Lower leg skin (tissue), 4 donors: ENCODE data around the gene NFIL3. TPM values are rescaled to one million over a fixed set of nuclear protein-coding genes. Genes with fewer than 3 reads are reported as not detected.
"Not testable (repeated sequence)": the region's sequence is repeated elsewhere in the genome, so short reads cannot be mapped to it uniquely, and the experiment has no call there.

ENCODE experiments used
- DNase-seq, 2 donors: peaks; one replicate each; pipeline ENCODE4 v3.0.0-alpha.2; 2019; ENCODE audit warnings: low spot score in 2 of 2
- H3K4me3 ChIP-seq: fragments of 200-600 bp; sonication (generic); 2 replicates; pipeline ENCODE4 v1.5.1; 2017; ENCODE audit warnings: mild to moderate bottlenecking, low read depth; ENCODE audit not compliant: poor library complexity, severe bottlenecking
- POLR2A ChIP-seq, 2 donors: fragments of 450-650 bp; IDR thresholded peaks; one replicate each; pipeline ENCODE4 v1.6.1; 2016 to 2017; ENCODE audit warnings: antibody characterized with exemption in 2 of 2, mild to moderate bottlenecking in 1 of 2, moderate library complexity in 1 of 2
- WGBS, 2 donors: methylation state at CpG; one replicate each; pipeline ENCODE4 v1.1.5; 2018; 5-methylcytosine and 5-hydroxymethylcytosine counted together
- intact Hi-C: fragments of 100-400 bp; cut with DNase I; formaldehyde crosslinking; loops from one replicate; pipeline ENCODE4 v1.15.0; 2023; ENCODE audit warnings: low total_unique reads
- total RNA-seq, 4 donors: library from RNA; depleted of rRNA; stranded (reverse); fragments of >200 nt; gene quantifications; one replicate each; pipeline ENCODE4 v1.1.0, GENCODE V29; 2016
- TF ChIP-seq, protein P1 (sequence below), 3 donors: fragments of 450-650 bp; IDR thresholded peaks; one replicate each; pipeline ENCODE4 v1.5.1; 2016; ENCODE audit warnings: antibody characterized with exemption in 3 of 3, mild to moderate bottlenecking in 3 of 3, moderate library complexity in 2 of 3

NFIL3 gene
- total RNA-seq, 4 donors from 2014 or later: 23.5 to 42.5 (median 37.6) TPM

DNA sequence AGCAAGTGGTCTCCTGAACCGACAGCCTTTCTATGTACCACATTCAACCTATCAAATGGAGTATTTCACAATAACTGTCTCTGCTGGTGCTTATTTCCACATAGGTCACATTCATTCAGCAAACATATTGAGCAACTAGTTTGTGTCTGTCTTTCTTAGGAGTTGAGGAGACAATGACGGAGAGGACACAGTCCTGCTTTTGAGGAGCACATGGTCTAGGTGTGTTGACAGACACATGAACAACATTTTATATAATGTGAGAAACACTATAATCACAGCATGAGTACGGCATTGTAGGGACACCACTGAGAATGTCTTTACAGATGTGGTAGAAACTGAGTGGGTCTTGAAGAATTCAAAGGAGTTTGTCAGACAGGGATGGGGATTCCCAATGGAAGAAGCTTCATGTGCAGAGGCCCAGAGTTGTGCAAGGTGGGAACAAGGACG lies 28.5 kb downstream of the NFIL3 start:
- no peak for DNase-seq
- H3K4me3 ChIP-seq: no peak overlapping the region
- 80 to 87% methylated on average over 4 of the region's 4 CpGs for WGBS, 2 donors
- no peak for TF ChIP-seq POLR2A (IDR thresholded peaks at IDR 0.05)
- TF ChIP-seq, protein P1, sequence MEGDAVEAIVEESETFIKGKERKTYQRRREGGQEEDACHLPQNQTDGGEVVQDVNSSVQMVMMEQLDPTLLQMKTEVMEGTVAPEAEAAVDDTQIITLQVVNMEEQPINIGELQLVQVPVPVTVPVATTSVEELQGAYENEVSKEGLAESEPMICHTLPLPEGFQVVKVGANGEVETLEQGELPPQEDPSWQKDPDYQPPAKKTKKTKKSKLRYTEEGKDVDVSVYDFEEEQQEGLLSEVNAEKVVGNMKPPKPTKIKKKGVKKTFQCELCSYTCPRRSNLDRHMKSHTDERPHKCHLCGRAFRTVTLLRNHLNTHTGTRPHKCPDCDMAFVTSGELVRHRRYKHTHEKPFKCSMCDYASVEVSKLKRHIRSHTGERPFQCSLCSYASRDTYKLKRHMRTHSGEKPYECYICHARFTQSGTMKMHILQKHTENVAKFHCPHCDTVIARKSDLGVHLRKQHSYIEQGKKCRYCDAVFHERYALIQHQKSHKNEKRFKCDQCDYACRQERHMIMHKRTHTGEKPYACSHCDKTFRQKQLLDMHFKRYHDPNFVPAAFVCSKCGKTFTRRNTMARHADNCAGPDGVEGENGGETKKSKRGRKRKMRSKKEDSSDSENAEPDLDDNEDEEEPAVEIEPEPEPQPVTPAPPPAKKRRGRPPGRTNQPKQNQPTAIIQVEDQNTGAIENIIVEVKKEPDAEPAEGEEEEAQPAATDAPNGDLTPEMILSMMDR (IDR thresholded peaks at IDR 0.05): no peak
- intact Hi-C loops: no loop called here

DNA sequence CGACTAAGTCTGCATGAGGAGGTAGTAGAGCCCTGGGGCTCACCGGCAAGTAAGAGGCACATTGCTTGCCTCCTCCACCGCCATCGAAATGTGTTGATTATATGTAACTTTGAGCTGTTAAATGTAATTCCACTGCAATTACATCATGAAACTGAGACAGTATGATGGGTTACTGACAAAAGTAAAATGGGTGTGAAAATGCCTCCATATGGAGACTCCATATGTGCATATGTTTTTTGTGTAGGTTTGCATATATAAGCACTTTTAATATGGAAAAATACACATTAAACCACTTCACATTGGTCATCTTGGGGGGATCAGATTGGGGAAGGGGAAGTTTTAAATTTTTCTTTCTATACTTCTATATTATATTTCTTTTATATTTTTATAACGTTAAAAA lies 29.8 kb downstream of the NFIL3 start:
- TF ChIP-seq, protein P1 (IDR thresholded peaks at IDR 0.05): no peak
- TF ChIP-seq POLR2A (IDR thresholded peaks at IDR 0.05): no peak

DNA sequence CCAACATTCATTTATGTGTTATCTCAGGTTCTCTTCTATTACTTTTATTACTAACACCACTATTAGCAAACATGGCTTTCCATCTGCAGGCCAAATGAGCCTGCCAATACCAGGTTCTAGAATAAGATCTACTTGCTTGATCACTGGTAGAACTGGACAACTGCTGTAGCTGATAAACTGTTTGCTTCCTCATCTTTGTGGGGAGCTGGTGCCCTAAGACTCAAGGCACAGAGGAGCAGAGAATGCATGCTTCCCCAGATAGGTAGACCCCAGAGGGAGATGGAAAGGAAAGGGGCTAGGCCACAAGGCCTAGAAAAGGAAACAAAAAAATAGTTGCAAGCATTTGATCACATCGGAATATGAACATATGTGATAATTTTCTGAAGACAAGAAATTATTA lies 31.2 kb downstream of the NFIL3 start:
- DNase-seq: no peak
- intact Hi-C loops: no loop called here
- H3K4me3 ChIP-seq: no peak overlapping the region
- 86 to 97% methylated on average over 1 of the region's 1 CpG for WGBS, 2 donors
- TF ChIP-seq, protein P1 (IDR thresholded peaks at IDR 0.05): no peak
- no peak for TF ChIP-seq POLR2A (IDR thresholded peaks at IDR 0.05)

More for the DNA sequence above, 29.8 kb downstream of the NFIL3 start:
- 87 to 94% methylated on average over 5 of the region's 5 CpGs for WGBS, 2 donors
- intact Hi-C loops: no loop called here
- H3K4me3 ChIP-seq: no peak overlapping the region
- DNase-seq: no peak

DNA sequence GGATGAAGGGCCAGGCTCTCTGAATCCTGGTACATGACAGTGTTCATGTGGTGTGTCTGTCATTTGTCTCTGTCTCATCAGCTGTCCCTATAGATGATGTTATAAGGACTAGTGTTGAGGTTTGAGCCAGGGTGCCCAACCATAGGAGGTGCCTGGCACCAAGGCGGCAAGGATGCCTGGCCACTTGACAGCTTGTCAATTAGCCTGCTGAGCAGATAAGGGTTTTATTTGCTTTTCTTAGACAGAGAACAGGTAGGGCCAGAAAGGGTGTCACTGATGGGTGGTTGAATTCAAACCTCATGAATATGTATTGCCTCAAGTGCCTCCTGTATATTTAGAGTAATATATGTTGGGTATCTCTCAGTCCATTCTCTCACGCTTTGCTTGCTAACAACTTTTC lies 31.8 kb downstream of the NFIL3 start:
- intact Hi-C loops: no loop called here
- no peak overlapping the region for H3K4me3 ChIP-seq
- DNase-seq: no peak
- TF ChIP-seq, protein P1 (IDR thresholded peaks at IDR 0.05): no peak
- TF ChIP-seq POLR2A (IDR thresholded peaks at IDR 0.05): no peak
- WGBS, 2 donors: 76 to 77% methylated on average over 2 of the region's 2 CpGs

DNA sequence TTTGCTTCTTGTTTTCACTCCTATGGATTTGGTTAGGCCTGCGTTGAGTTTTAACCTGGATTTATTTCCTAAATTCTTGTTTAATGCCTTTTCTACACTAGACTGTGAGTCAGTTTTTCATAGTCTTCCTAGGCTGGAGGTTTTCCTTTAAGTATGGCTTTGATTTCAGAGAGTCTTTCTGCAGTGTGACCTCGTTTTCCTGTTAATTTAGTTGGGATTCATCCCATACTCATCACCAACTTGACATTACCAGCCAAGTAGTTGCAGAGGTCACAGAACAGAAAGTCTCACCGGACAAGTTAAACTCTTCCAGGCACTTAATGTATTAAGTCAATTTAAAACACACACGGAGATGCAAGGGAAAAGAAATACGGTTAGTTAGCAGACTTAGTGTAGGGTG lies 32.2 kb downstream of the NFIL3 start:
- DNase-seq: no peak
- no peak for TF ChIP-seq POLR2A (IDR thresholded peaks at IDR 0.05)
- TF ChIP-seq, protein P1 (IDR thresholded peaks at IDR 0.05): no peak
- intact Hi-C loops: no loop called here
- WGBS, 2 donors: 42 to 46% methylated on average over 5 of the region's 5 CpGs
- H3K4me3 ChIP-seq: no peak overlapping the region

DNA sequence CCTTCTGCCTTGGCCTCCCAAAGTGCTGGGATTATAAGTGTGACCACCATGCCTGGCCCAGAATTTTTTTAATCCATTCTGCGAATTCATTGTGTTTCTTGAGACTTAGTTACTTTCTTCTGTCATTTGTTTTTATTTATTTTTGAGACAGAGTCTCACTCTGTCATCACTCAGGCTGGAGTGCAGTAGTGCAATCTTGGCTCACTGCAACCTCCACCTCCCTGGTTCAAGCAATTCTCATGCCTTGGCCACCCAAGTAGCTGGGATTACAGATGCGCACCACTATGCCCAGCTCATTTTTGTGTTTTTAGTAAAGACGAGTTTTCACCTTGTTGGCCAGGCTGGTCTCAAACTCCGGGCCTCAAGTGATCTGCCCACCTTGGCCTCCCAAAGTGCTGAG lies 33.9 kb downstream of the NFIL3 start:
- 98% methylated on average over 4 of the region's 4 CpGs for WGBS, 2 donors
- DNase-seq, H3K4me3 ChIP-seq, intact Hi-C loops: not testable (repeated sequence)
